ENCODE results near the gene VRK2.
"Not testable (repeated sequence)": the region's sequence is repeated elsewhere in the genome, so short reads cannot be mapped to it uniquely, and the experiment has no call there.

The VRK2 gene

GRCh38 chr2:58133395-58133794, 86.8 kb downstream of the VRK2 start:
- H3K4me3 ChIP-seq (ENCODE audit: low read length in 2 of 2), result no peak overlapping the region
- no peak overlapping the region for H3K27ac ChIP-seq (ENCODE audit: low read length)
- H3K36me3 ChIP-seq (ENCODE audit: control insufficient read depth in 2 of 2, insufficient read depth in 2 of 2, low read length in 2 of 2), result no peaks in the 10 kb centered on the region
- H3K9me3 ChIP-seq (ENCODE audit: control insufficient read depth in 2 of 2, low read length in 2 of 2), result no peaks in the 10 kb centered on the region
- peaks cover 6% of the 10 kb centered on the region for H3K4me1 ChIP-seq (ENCODE audit: control insufficient read depth, insufficient read depth, low read length)
- no peaks in the 10 kb centered on the region for H3K27me3 ChIP-seq (ENCODE audit: control insufficient read depth in 1 of 2, insufficient read depth in 2 of 2, low read length in 2 of 2)
- H3K9ac ChIP-seq (ENCODE audit: low read length in 2 of 2), result no peak overlapping the region

GRCh38 chr2:58135861-58136260, 89.3 kb downstream of the VRK2 start:
- Histone ChIP-seq H3K27me3 (ENCODE audit: control insufficient read depth in 1 of 2, insufficient read depth in 2 of 2, low read length in 2 of 2) (no peaks in the 10 kb centered on the region), H3K9ac (ENCODE audit: low read length in 2 of 2) (no peak overlapping the region), H3K4me3 (ENCODE audit: low read length in 2 of 2) (no peak overlapping the region), H3K27ac (ENCODE audit: low read length) (no peak overlapping the region), H3K4me1 (ENCODE audit: control insufficient read depth, insufficient read depth, low read length) (peaks cover 6% of the 10 kb centered on the region), H3K36me3 (ENCODE audit: control insufficient read depth in 2 of 2, insufficient read depth in 2 of 2, low read length in 2 of 2) (peaks cover 3 to 4% of the 10 kb centered on the region in 2 donors), H3K9me3 (ENCODE audit: control insufficient read depth in 2 of 2, low read length in 2 of 2) (no peaks in the 10 kb centered on the region)

- H3K9ac ChIP-seq (ENCODE audit: low read length in 2 of 2), result no peak overlapping the region
Measured at GRCh38 chr2:58137221-58137620, 90.6 kb downstream of the VRK2 start.

GRCh38 chr2:58137856-58138255, 91.2 kb downstream of the VRK2 start:
- no peaks in the 10 kb centered on the region for H3K9me3 ChIP-seq (ENCODE audit: control insufficient read depth in 2 of 2, low read length in 2 of 2)
- peaks cover 3 to 4% of the 10 kb centered on the region in 2 donors for H3K36me3 ChIP-seq (ENCODE audit: control insufficient read depth in 2 of 2, insufficient read depth in 2 of 2, low read length in 2 of 2)
- H3K9ac ChIP-seq (ENCODE audit: low read length in 2 of 2), result no peak overlapping the region
- no peak overlapping the region for H3K27ac ChIP-seq (ENCODE audit: low read length)
- no peaks in the 10 kb centered on the region for H3K4me1 ChIP-seq (ENCODE audit: control insufficient read depth, insufficient read depth, low read length)
- no peak overlapping the region for H3K4me3 ChIP-seq (ENCODE audit: low read length in 2 of 2)
- H3K27me3 ChIP-seq (ENCODE audit: control insufficient read depth in 1 of 2, insufficient read depth in 2 of 2, low read length in 2 of 2), result no peaks in the 10 kb centered on the region

More at GRCh38 chr2:58137221-58137620, 90.6 kb downstream of the VRK2 start:
- Histone ChIP-seq H3K4me3 (ENCODE audit: low read length in 2 of 2) (no peak overlapping the region), H3K36me3 (ENCODE audit: control insufficient read depth in 2 of 2, insufficient read depth in 2 of 2, low read length in 2 of 2) (peaks cover 3 to 4% of the 10 kb centered on the region in 2 donors), H3K27ac (ENCODE audit: low read length) (no peak overlapping the region), H3K4me1 (ENCODE audit: control insufficient read depth, insufficient read depth, low read length) (no peaks in the 10 kb centered on the region), H3K27me3 (ENCODE audit: control insufficient read depth in 1 of 2, insufficient read depth in 2 of 2, low read length in 2 of 2) (no peaks in the 10 kb centered on the region), H3K9me3 (ENCODE audit: control insufficient read depth in 2 of 2, low read length in 2 of 2) (no peaks in the 10 kb centered on the region)

GRCh38 chr2:58138396-58139030, 91.9 kb downstream of the VRK2 start:
- H3K27ac ChIP-seq (ENCODE audit: low read length), result no peak overlapping the region
- H3K9me3 ChIP-seq (ENCODE audit: control insufficient read depth in 2 of 2, low read length in 2 of 2), result no peaks in the 10 kb centered on the region
- H3K4me1 ChIP-seq (ENCODE audit: control insufficient read depth, insufficient read depth, low read length), result no peaks in the 10 kb centered on the region
- H3K4me3 ChIP-seq (ENCODE audit: low read length in 2 of 2), result no peak overlapping the region
- H3K36me3 ChIP-seq (ENCODE audit: control insufficient read depth in 2 of 2, insufficient read depth in 2 of 2, low read length in 2 of 2), result peaks cover 3 to 4% of the 10 kb centered on the region in 2 donors
- H3K9ac ChIP-seq (ENCODE audit: low read length in 2 of 2), result no peak overlapping the region
- H3K27me3 ChIP-seq (ENCODE audit: control insufficient read depth in 1 of 2, insufficient read depth in 2 of 2, low read length in 2 of 2), result no peaks in the 10 kb centered on the region

- no peak overlapping the region for H3K9ac ChIP-seq (ENCODE audit: low read length in 2 of 2)
- peaks cover 3 to 4% of the 10 kb centered on the region in 2 donors for H3K36me3 ChIP-seq (ENCODE audit: control insufficient read depth in 2 of 2, insufficient read depth in 2 of 2, low read length in 2 of 2)
- H3K4me3 ChIP-seq (ENCODE audit: low read length in 2 of 2), result no peak overlapping the region
- no peaks in the 10 kb centered on the region for H3K27me3 ChIP-seq (ENCODE audit: control insufficient read depth in 1 of 2, insufficient read depth in 2 of 2, low read length in 2 of 2)
- no peak overlapping the region for H3K27ac ChIP-seq (ENCODE audit: low read length)
- no peaks in the 10 kb centered on the region for H3K9me3 ChIP-seq (ENCODE audit: control insufficient read depth in 2 of 2, low read length in 2 of 2)
- no peaks in the 10 kb centered on the region for H3K4me1 ChIP-seq (ENCODE audit: control insufficient read depth, insufficient read depth, low read length)
Measured at GRCh38 chr2:58140508-58141072, 94.0 kb downstream of the VRK2 start.

- H3K9ac ChIP-seq (ENCODE audit: low read length in 2 of 2), result not testable (repeated sequence)
Measured at GRCh38 chr2:58145769-58146168, 99.2 kb downstream of the VRK2 start.

GRCh38 chr2:58146707-58147106, 100.1 kb downstream of the VRK2 start:
- no peak overlapping the region for H3K9ac ChIP-seq (ENCODE audit: low read length in 2 of 2)
- no peaks in the 10 kb centered on the region for H3K9me3 ChIP-seq (ENCODE audit: control insufficient read depth in 2 of 2, low read length in 2 of 2)
- no peak overlapping the region for H3K27ac ChIP-seq (ENCODE audit: low read length)
- no peaks in the 10 kb centered on the region for H3K27me3 ChIP-seq (ENCODE audit: control insufficient read depth in 1 of 2, insufficient read depth in 2 of 2, low read length in 2 of 2)
- no peaks in the 10 kb centered on the region for H3K4me1 ChIP-seq (ENCODE audit: control insufficient read depth, insufficient read depth, low read length)
- no peaks in the 10 kb centered on the region for H3K36me3 ChIP-seq (ENCODE audit: control insufficient read depth in 2 of 2, insufficient read depth in 2 of 2, low read length in 2 of 2)
- no peak overlapping the region for H3K4me3 ChIP-seq (ENCODE audit: low read length in 2 of 2)

More at GRCh38 chr2:58145769-58146168, 99.2 kb downstream of the VRK2 start:
- H3K4me1 ChIP-seq (ENCODE audit: control insufficient read depth, insufficient read depth, low read length); H3K27ac ChIP-seq (ENCODE audit: low read length); H3K27me3 ChIP-seq (ENCODE audit: control insufficient read depth in 1 of 2, insufficient read depth in 2 of 2, low read length in 2 of 2); H3K36me3 ChIP-seq (ENCODE audit: control insufficient read depth in 2 of 2, insufficient read depth in 2 of 2, low read length in 2 of 2); H3K9me3 ChIP-seq (ENCODE audit: control insufficient read depth in 2 of 2, low read length in 2 of 2); H3K4me3 ChIP-seq (ENCODE audit: low read length in 2 of 2): not testable (repeated sequence)

- Histone ChIP-seq H3K9ac (ENCODE audit: low read length in 2 of 2) (no peak overlapping the region), H3K36me3 (ENCODE audit: control insufficient read depth in 2 of 2, insufficient read depth in 2 of 2, low read length in 2 of 2) (peaks cover 0 to 10% of the 10 kb centered on the region in 2 donors), H3K27ac (ENCODE audit: low read length) (no peak overlapping the region), H3K27me3 (ENCODE audit: control insufficient read depth in 1 of 2, insufficient read depth in 2 of 2, low read length in 2 of 2) (no peaks in the 10 kb centered on the region), H3K4me1 (ENCODE audit: control insufficient read depth, insufficient read depth, low read length) (no peaks in the 10 kb centered on the region), H3K9me3 (ENCODE audit: control insufficient read depth in 2 of 2, low read length in 2 of 2) (no peaks in the 10 kb centered on the region), H3K4me3 (ENCODE audit: low read length in 2 of 2) (no peak overlapping the region)
Measured at GRCh38 chr2:58155160-58155778, 108.7 kb downstream of the VRK2 start.

- H3K4me3 ChIP-seq (ENCODE audit: low read length in 2 of 2), result no peak overlapping the region
- H3K9me3 ChIP-seq (ENCODE audit: control insufficient read depth in 2 of 2, low read length in 2 of 2), result no peaks in the 10 kb centered on the region
- peaks cover 3 to 10% of the 10 kb centered on the region in 2 donors for H3K36me3 ChIP-seq (ENCODE audit: control insufficient read depth in 2 of 2, insufficient read depth in 2 of 2, low read length in 2 of 2)
- H3K4me1 ChIP-seq (ENCODE audit: control insufficient read depth, insufficient read depth, low read length), result no peaks in the 10 kb centered on the region
- no peak overlapping the region for H3K27ac ChIP-seq (ENCODE audit: low read length)
- H3K9ac ChIP-seq (ENCODE audit: low read length in 2 of 2), result no peak overlapping the region
- H3K27me3 ChIP-seq (ENCODE audit: control insufficient read depth in 1 of 2, insufficient read depth in 2 of 2, low read length in 2 of 2), result no peaks in the 10 kb centered on the region
Measured at GRCh38 chr2:58156780-58157179, 110.2 kb downstream of the VRK2 start.

GRCh38 chr2:58157754-58158153, 111.1 kb downstream of the VRK2 start:
- Histone ChIP-seq H3K36me3 (ENCODE audit: control insufficient read depth in 2 of 2, insufficient read depth in 2 of 2, low read length in 2 of 2) (peaks cover 3 to 10% of the 10 kb centered on the region in 2 donors), H3K4me1 (ENCODE audit: control insufficient read depth, insufficient read depth, low read length) (no peaks in the 10 kb centered on the region), H3K27ac (ENCODE audit: low read length) (no peak overlapping the region), H3K9me3 (ENCODE audit: control insufficient read depth in 2 of 2, low read length in 2 of 2) (no peaks in the 10 kb centered on the region), H3K27me3 (ENCODE audit: control insufficient read depth in 1 of 2, insufficient read depth in 2 of 2, low read length in 2 of 2) (no peaks in the 10 kb centered on the region), H3K4me3 (ENCODE audit: low read length in 2 of 2) (no peak overlapping the region), H3K9ac (ENCODE audit: low read length in 2 of 2) (no peak overlapping the region)
